ENCODE data around the gene AIFM3.

AIFM3 gene

DNA sequence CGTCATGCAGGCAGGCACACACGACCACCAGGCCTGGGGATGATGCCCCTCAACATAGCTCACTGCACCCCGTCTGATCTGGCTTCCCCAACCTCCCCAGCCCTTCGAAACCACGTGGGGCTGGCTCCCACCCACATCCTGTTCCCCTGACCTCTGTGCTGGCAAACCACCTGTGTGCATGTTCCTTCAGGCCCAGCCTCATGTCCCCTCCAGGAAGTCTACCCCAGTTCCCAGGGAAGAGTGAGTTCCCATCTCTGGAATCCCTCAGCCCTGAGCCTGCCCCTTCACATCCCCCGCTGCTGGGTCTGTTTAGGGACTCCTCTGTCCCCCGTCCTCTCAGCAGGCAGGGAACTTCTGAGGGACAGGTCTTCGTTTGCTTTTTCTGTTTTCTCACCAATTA is 58.2 kb downstream of the AIFM3 start:
- Histone ChIP-seq H3K9me3 (ENCODE audit: insufficient read depth, low read length) (no peaks in the 10 kb centered on the region), H3K27ac (ENCODE audit: low read depth, low read length) (no peak overlapping the region), H3K9ac (ENCODE audit: low read length) (no peak overlapping the region), H3F3A (ENCODE audit: insufficient read depth) (no peaks in the 10 kb centered on the region), H4K20me1 (ENCODE audit: low read depth, low read length) (no peaks in the 10 kb centered on the region), H3K36me3 (ENCODE audit: low read length) (no peaks in the 10 kb centered on the region), H3K4me2 (ENCODE audit: low read depth, low read length, poor library complexity, severe bottlenecking) (no peak overlapping the region), H3K9me2 (replicated peaks; ENCODE audit: insufficient read depth, low read length) (no peaks in the 10 kb centered on the region), H3K79me2 (ENCODE audit: insufficient read depth, low read length) (no peaks in the 10 kb centered on the region), H3K27me3 (ENCODE audit: low read length) (no peaks in the 10 kb centered on the region), H2AFZ (ENCODE audit: low read depth, low read length, severe bottlenecking) (no peak overlapping the region), H3K4me3 (ENCODE audit: insufficient read depth, low read length, poor library complexity, severe bottlenecking) (no peak overlapping the region)
- TF ChIP-seq, protein P1, sequence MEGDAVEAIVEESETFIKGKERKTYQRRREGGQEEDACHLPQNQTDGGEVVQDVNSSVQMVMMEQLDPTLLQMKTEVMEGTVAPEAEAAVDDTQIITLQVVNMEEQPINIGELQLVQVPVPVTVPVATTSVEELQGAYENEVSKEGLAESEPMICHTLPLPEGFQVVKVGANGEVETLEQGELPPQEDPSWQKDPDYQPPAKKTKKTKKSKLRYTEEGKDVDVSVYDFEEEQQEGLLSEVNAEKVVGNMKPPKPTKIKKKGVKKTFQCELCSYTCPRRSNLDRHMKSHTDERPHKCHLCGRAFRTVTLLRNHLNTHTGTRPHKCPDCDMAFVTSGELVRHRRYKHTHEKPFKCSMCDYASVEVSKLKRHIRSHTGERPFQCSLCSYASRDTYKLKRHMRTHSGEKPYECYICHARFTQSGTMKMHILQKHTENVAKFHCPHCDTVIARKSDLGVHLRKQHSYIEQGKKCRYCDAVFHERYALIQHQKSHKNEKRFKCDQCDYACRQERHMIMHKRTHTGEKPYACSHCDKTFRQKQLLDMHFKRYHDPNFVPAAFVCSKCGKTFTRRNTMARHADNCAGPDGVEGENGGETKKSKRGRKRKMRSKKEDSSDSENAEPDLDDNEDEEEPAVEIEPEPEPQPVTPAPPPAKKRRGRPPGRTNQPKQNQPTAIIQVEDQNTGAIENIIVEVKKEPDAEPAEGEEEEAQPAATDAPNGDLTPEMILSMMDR (IDR thresholded peaks at IDR 0.05; ENCODE audit: insufficient read depth, low read length, poor library complexity, severe bottlenecking): no peak
- no peak for TF ChIP-seq EZH2phosphoT487 (conservative IDR thresholded peaks at IDR 0.05; ENCODE audit: low read length)

DNA sequence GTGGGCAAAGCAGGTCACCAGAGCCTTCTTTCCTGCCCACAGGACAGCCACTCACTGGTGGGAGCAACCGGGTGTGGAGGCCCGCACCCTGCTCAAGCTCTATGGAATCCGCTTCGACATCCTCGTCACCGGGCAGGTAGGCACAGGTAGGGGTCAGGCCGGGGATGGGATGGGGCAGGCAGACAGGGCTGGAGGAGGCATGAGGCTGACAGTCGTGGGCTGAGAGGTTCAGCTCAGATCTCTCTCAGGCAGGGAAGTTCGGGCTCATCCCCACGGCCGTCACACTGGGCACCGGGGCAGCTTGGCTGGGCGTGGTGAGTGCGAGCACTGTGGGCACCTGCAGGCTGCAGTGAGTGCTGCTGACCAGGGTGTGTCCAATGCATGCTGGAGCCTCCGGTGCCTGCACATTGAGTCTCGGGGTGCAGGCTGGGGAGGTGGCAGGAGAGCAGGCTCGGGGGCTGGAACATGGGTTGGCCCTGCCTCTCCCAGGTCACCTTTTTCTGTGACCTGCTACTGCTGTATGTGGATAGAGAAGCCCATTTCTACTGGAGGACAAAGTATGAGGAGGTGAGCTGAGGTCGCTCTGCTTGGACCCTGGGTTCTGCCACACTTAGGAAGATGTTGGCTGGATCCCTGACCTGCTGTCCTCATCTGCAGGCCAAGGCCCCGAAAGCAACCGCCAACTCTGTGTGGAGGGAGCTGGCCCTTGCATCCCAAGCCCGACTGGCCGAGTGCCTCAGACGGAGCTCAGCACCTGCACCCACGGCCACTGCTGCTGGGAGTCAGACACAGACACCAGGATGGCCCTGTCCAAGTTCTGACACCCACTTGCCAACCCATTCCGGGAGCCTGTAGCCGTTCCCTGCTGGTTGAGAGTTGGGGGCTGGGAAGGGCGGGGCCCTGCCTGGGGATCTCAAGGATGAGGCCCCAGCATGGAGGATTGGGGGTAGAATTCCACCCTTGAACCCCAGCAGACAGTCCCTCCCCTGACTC is 59.0 kb downstream of the AIFM3 start:
- Histone ChIP-seq H2AFZ (ENCODE audit: low read depth, low read length, severe bottlenecking) (no peak overlapping the region), H3K4me2 (ENCODE audit: low read depth, low read length, poor library complexity, severe bottlenecking) (no peak overlapping the region), H3K79me2 (ENCODE audit: insufficient read depth, low read length) (no peaks in the 10 kb centered on the region), H3K9me2 (replicated peaks; ENCODE audit: insufficient read depth, low read length) (no peaks in the 10 kb centered on the region), H3K27ac (ENCODE audit: low read depth, low read length) (no peak overlapping the region), H3K9me3 (ENCODE audit: insufficient read depth, low read length) (no peaks in the 10 kb centered on the region), H3F3A (ENCODE audit: insufficient read depth) (no peaks in the 10 kb centered on the region), H3K36me3 (ENCODE audit: low read length) (no peaks in the 10 kb centered on the region), H3K27me3 (ENCODE audit: low read length) (no peaks in the 10 kb centered on the region), H3K9ac (ENCODE audit: low read length) (no peak overlapping the region), H4K20me1 (ENCODE audit: low read depth, low read length) (no peaks in the 10 kb centered on the region), H3K4me3 (ENCODE audit: insufficient read depth, low read length, poor library complexity, severe bottlenecking) (no peak overlapping the region)
- TF ChIP-seq, protein P1 (IDR thresholded peaks at IDR 0.05; ENCODE audit: insufficient read depth, low read length, poor library complexity, severe bottlenecking): no peak
- TF ChIP-seq EZH2phosphoT487 (conservative IDR thresholded peaks at IDR 0.05; ENCODE audit: low read length): no peak

DNA sequence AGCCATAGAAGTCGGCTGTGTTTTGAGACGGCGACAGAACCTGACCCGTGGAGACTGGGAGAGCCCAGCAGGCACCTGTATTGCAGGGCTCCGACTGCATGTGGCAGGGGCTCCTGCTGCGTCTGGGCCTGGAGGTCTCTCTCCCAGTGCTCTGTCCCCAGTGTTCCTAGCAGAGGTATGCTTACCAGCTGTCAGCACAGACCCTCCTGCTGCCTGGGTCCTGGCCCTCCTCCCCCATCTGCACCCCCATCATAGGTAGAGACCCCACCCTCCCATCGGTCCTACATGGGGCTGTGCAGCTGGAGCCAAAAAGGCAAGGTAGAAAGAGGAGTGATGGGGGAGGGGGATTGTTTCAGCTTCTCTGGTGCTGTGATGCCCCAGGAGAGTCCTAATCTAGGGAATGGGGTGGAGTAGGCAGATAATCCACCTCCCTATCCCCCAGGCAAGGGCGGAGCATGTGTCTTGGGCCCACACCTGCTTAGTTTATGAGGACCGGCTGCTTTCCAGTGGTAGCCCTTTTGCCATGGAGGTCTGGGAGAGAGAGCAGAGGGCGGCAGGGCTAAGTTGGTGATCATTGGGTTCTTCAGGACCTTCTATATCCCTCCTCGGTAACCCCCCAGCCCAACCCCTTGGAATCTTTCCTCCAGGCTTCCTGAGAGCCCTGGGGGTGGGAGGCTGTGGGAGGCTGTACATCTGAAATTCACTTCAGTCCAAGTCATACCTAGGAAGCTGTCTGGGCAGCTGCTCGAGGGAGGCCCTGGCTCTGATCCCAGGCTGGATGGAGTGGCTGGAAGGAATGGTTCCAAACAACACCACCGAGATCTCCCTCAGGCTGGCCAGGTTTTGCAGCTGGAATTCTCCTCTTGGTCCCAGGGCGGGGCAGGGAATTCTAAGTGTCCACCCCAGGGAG is 60.0 kb downstream of the AIFM3 start:
- H3F3A ChIP-seq (ENCODE audit: insufficient read depth): no peaks in the 10 kb centered on the region
- no peaks in the 10 kb centered on the region for H3K36me3 ChIP-seq (ENCODE audit: low read length)
- no peak overlapping the region for H3K4me3 ChIP-seq (ENCODE audit: insufficient read depth, low read length, poor library complexity, severe bottlenecking)
- no peak overlapping the region for H3K4me2 ChIP-seq (ENCODE audit: low read depth, low read length, poor library complexity, severe bottlenecking)
- H3K9me3 ChIP-seq (ENCODE audit: insufficient read depth, low read length): no peaks in the 10 kb centered on the region
- no peaks in the 10 kb centered on the region for H3K79me2 ChIP-seq (ENCODE audit: insufficient read depth, low read length)
- no peaks in the 10 kb centered on the region for H3K9me2 ChIP-seq (replicated peaks; ENCODE audit: insufficient read depth, low read length)
- H2AFZ ChIP-seq (ENCODE audit: low read depth, low read length, severe bottlenecking): no peak overlapping the region
- no peak overlapping the region for H3K9ac ChIP-seq (ENCODE audit: low read length)
- H4K20me1 ChIP-seq (ENCODE audit: low read depth, low read length): no peaks in the 10 kb centered on the region
- no peaks in the 10 kb centered on the region for H3K27me3 ChIP-seq (ENCODE audit: low read length)
- H3K27ac ChIP-seq (ENCODE audit: low read depth, low read length): no peak overlapping the region
- TF ChIP-seq EZH2phosphoT487 (conservative IDR thresholded peaks at IDR 0.05; ENCODE audit: low read length): no peak
- TF ChIP-seq, protein P1 (IDR thresholded peaks at IDR 0.05; ENCODE audit: insufficient read depth, low read length, poor library complexity, severe bottlenecking): no peak

Data from SU-DHL-6 (cell line).